NOMO-1 treated with dmso at 0.1 percent for 144 hours (cell line): ENCODE results near the gene TNFRSF4.
A peak's percentile ranks its signal among the peaks of the same experiment; 100 is the strongest.
"Not testable (repeated sequence)": the region's sequence is repeated elsewhere in the genome, so short reads cannot be mapped to it uniquely, and the experiment has no call there.

Source experiments
- DNase-seq: peaks from one replicate; lab custom pipeline; 2025; ENCODE audit not compliant: unreplicated experiment; lab: John Stamatoyannopoulos, UW

The TNFRSF4 gene

GRCh38 chr1:1213345-1214265 lies at the start of gene TNFRSF4:
TSS of gene TNFRSF4 (minus strand) at chr1:1214153. CDS start at chr1:1214127, 26 bp downstream.
- DNase-seq: no peak

DNA sequence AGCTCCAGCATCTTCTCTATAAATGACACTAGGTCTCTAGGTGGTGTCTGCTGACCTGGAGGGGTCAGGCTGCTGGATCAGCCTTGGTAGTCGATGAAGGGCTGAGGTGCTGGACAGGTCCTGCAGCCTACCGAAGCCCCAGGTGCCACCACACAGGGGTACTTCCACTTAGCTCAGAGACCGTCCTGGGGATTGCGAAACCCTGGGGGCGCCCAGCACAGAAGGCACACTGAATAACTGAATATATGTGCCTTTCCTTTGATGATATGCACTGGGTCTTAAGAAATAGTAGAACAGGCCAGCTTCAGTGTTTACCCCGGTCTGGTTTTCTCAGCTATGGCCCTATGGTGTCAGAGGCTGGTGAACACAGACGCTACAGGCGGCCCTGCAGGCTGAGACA lies 48.8 kb upstream of the TNFRSF4 start:
- DNase-seq: no peak

DNA sequence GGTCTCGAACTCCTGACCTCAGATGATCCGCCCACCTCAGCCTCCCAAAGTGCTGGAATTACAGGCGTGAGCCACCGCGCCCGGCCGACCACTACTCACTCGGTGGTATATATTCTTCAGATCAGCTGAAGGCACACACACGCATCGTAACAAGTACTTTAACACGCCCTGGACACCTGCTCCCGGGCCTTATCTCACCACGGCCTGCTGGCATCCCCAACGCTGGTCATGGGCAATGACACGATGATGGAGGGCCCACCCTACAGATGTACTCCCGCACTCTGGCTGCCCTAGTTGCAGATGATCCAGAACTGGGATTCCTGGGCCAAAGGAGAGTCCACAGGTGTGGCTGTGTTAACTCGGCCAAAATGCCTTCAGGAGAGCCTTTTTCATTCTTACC lies 48.1 kb upstream of the TNFRSF4 start:
- DNase-seq: no peak

- no peak for DNase-seq
Observed at GRCh38 chr1:1260843-1261560, 47.0 kb upstream of the TNFRSF4 start.

DNA sequence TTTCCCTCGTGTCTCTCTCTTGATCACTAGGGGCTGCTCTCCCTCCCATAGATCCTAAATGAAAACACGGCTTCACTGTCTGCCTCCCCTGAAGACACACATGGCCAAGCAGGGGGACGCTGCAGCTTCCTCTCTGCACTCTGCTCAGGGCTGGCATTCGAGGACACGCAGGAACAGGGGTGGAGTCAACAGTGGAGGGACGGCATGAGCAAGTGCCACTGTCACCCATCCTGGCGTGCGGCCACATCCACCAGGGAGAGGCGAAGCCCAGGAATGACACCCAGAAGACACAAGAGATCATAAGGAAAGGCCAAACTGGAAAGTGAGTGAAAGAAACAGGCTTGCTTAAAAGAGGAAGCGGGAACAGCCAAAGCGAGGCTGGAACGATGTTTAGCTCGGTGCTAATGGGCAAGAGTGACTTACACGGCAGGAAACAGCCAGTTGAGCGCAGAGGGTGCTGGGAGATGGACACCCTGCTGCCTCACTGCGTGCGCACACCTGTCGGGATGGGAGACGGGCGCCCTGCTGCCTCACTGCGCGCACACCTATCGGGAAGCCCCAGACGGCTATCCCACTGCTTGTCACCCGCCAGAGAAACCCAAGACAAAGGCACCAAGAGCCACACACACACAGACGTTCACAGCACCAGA lies 46.1 kb upstream of the TNFRSF4 start:
- DNase-seq: peak; percentile 65

DNA sequence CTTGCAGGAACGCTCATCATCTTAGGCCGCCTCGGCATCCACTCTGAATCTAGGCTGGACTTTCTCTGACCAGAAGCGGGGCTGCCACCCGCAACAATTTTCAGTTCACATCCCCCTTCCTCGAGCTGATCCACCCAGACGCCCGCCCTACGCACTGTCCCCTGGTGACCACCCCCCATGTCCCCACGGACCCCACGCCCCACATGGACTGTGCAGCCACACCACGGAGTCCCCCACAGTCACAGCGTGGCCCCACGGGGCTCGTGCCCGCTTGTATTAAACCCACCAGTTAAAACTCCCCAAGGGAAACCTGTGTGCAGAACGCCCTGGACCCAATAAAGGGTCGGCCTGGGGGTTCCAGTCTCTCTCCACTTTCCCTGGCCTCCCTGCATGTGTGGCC lies 45.6 kb upstream of the TNFRSF4 start:
- no peak for DNase-seq

GRCh38 chr1:1259119-1259488 lies 45.2 kb upstream of the TNFRSF4 start:
- no peak for DNase-seq

DNA sequence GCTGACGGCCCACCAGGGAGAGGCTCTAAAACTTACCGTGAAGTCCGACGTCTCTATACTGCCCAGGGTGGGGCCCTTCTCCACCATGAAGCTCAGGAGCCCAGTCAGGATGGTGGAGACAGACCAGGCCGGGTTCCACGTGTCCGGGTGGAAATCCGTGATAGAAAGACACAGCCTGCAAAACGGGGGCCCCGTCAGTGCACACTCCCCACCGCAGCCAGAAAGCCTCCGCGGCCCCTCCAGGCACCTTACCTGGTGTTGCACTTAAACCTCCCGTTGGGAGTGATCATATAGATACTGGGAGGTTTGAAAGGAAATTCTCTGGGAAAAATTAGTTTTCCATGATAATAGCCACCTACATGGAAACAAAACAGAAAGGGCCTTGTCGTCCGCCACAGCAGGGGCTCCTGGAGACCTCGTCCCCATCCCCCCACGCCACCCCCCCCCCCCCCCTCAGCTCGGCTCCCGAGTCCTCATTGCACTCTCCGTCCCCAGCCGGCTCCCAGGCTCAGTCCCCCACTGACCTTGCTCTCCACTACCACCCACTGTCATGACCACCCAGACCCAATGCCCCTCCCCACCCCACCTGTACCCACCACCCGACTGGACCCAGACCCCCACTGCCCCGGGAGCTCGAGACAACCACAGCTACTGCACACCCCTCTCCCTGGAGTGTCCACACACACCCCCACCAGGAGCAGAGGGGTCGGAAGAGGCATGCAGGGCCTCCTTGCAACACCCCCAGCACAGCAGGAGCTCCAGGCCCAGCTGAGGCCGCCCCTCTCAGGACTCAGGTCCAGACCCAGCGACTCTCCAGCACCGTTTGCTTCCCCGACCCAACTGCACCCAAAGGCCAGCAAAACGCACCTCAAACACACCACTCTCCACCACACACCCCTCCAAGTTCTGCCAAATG lies 43.3 kb upstream of the TNFRSF4 start:
- DNase-seq: no peak

DNA sequence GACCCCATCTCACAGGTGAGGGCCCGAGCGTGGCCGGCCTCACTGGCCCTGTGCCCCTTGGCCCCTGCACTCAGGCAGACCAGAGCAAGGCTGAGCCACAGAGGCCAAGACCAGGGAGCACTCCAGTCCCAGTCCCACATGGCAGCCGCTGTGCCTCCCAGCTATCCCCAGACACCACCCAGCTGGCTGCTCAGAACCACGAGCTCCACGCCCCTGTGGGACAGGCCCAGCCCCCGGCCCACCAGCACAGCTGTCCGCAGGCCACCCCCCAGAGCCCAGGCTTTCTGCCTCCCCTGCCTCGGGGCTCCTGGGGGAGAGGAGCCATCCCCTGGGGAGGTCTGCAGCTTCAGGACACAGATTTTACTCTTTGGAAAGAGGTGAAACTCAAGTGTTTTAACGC lies 41.7 kb upstream of the TNFRSF4 start:
- no peak for DNase-seq

- no peak for DNase-seq
Observed at GRCh38 chr1:1255078-1255477, 41.1 kb upstream of the TNFRSF4 start.

- no peak for DNase-seq
Observed at GRCh38 chr1:1254667-1254998, 40.7 kb upstream of the TNFRSF4 start.

- no peak for DNase-seq
Observed at GRCh38 chr1:1253972-1254666, 40.2 kb upstream of the TNFRSF4 start.

- no peak for DNase-seq
Observed at GRCh38 chr1:1253314-1253713, 39.4 kb upstream of the TNFRSF4 start.

DNA sequence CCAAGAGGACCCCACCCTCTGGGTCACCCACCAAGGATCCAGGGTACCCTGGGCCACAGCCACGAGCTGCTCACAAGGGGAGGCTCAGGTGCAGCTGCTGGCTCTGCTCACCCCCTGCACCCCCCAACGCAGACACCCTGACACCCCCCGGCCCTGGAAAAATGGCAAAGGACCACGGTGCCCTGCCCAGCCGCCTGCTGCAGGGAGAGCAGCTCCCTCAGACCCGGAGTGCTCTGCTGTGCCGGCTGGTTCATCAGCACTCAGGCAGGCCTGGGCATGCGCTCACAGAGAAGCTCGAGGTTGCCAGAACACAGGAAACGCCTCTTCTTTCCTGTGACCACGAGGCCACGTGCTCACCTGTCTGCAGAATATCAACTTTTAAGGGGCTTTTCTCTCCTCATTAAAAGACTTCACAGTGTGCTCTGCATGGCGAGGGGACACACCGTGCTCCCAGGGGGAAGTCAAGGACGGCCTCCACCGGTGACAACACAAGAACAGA lies 36.9 kb upstream of the TNFRSF4 start:
- DNase-seq: no peak

DNA sequence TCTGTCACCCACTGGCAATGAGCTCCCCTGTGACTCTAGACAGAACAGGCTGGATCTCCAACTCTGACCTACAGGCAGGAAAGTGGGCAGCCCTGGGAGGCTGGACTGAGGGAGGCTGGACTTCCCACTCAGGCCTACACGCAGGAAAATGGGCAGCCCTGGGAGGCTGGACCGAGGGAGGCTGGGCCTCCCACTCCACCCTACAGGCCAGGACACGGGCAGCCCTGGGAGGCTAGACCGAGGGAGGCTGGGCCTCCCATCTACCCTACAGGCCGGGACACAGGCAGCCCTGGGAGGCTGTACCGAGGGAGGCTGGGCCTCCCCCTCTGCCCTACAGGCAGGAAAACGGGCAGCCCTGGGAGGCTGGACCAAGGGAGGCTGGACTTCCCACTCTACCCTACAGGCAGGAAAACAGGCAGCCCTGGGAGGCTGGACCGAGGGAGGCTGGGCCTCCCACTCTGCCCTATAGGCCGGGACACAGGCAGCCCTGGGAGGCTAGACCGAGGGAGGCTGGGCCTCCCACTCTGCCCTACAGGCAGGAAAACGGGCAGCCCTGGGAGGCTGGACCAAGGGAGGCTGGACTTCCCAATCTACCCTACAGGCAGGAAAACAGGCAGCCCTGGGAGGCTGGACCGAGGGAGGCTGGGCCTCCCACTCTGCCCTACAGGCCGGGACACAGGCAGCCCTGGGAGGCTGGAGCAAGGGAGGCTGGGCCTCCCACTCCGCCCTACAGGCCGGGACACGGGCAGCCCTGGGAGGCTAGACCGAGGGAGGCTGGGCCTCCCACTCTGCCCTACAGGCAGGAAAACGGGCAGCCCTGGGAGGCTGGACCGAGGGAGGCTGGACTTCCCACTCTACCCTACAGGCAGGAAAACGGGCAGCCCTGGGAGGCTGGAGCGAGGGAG lies 34.3 kb upstream of the TNFRSF4 start:
- DNase-seq: not testable (repeated sequence)

- DNase-seq: no peak
Observed at GRCh38 chr1:1247341-1247913, 33.5 kb upstream of the TNFRSF4 start.

DNA sequence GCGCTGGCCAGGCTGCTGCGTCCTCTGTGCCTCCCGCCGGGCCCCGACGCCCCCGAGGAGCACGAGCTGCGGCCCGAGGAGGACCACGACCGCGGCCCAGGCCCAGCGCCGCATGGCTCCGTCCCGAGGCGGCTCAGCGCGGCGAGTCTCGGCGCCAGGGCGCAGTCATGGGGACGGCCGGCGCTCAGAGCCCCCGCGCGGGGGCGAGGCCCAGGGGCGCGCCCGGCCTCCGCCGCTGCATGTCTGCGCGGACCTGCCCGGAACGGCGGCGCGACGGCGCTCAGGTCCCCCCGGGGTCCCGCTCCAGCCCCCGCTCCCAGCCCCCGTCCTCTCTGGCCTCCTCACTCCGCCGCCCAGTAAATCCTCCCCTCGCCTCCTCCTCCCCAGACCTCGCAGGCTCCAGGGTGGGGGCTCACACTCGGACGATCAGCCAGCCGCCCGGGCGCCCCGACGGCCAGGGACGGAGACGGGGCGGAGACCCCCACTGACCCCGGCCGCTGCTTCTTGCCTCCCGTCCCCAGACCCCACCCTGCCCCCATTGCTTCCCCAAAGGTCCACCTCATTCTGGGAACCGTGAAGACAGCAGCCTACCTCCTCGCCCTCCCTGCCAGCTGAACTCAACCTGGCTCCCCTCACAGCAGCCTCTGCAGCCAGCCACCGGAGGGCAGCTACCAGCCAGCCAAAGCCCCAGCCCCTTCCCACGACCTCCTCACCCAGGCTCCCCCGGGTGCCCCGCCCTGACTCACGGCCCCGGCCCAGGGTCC lies 32.8 kb upstream of the TNFRSF4 start, which contains the start of gene C1QTNF12:
Gene C1QTNF12, minus strand, starts transcription at position 146 of the 764 bp plus-strand sequence. Its CDS starts 32 bp downstream, at position 114.
- no peak for DNase-seq
